ENCODE data around the gene MAD1L1.

The MAD1L1 gene

GRCh38 chr7:2168615-2169311, 64.0 kb downstream of the MAD1L1 start:
- Histone ChIP-seq H4K20me1 (ENCODE audit: insufficient read depth) (no peaks in the 10 kb centered on the region), H3K4me2 (peak overlapping the region; percentile 50; the same call in 1 of the 2 replicates)

DNA sequence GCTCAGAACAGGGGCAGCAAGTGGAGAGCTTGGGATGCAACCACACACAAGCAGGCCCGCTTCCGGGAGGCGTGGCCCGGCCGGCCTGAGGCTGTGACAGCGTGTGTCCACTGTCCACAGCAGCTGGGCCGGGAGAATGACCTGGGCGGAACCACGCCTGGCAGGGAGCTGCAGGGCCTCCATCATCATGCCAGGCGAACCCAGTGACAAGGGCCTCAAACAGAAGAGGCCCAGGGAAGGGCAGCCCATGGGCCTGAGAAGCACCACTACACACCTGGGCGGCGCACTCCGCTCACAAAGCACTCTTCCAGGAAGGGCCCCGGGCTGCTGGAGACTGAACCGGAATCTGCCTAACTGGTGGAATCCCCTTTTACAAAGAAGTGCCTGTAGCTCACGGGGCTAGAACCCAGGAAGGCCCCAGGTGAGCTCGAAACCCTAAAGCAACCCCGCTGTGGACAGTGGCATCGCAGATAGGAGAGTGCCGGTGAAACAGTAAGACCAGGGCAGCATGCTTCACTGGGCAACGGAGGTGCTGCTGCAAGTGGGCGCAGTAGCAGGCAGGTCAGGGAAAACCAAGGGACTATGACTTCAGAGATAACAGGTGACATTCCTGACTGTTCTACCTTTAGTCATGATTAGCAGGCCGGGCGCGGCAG, 66.0 kb downstream of the MAD1L1 start:
- no peak for TF ChIP-seq CTCF (conservative IDR thresholded peaks at IDR 0.05; ENCODE audit: low read depth, low read length)
- no peak overlapping the region for H3K9ac ChIP-seq
- no peak overlapping the region for H3K4me3 ChIP-seq (IDR thresholded peaks at IDR 0.05; ENCODE audit: insufficient read depth, low read depth, low read length)
- H3K27me3 ChIP-seq (ENCODE audit: insufficient read depth, low read depth), result no peaks in the 10 kb centered on the region
- no peaks in the 10 kb centered on the region for H3K79me2 ChIP-seq (ENCODE audit: insufficient read depth, low read depth)
- no peak overlapping the region for H3K27ac ChIP-seq
- no peaks in the 10 kb centered on the region for H3K36me3 ChIP-seq (ENCODE audit: insufficient read depth)
- H3K4me2 ChIP-seq, result no peak overlapping the region
- H4K20me1 ChIP-seq (ENCODE audit: insufficient read depth), result no peaks in the 10 kb centered on the region
- peaks cover 38% of the 10 kb centered on the region for H3K4me1 ChIP-seq (ENCODE audit: low read depth, poor library complexity, severe bottlenecking)
- H2AFZ ChIP-seq (ENCODE audit: low read depth), result no peak overlapping the region

More at GRCh38 chr7:2168615-2169311, 64.0 kb downstream of the MAD1L1 start:
- Histone ChIP-seq H3K79me2 (ENCODE audit: insufficient read depth, low read depth) (no peaks in the 10 kb centered on the region), H3K4me1 (ENCODE audit: low read depth, poor library complexity, severe bottlenecking) (peaks cover 36% of the 10 kb centered on the region), H3K36me3 (ENCODE audit: insufficient read depth) (no peaks in the 10 kb centered on the region), H2AFZ (ENCODE audit: low read depth) (no peak overlapping the region), H3K27me3 (ENCODE audit: insufficient read depth, low read depth) (no peaks in the 10 kb centered on the region), H3K4me3 (IDR thresholded peaks at IDR 0.05; ENCODE audit: insufficient read depth, low read depth, low read length) (no peak overlapping the region), H3K9ac (no peak overlapping the region; the same call in 1 of the 2 replicates), H3K27ac (peak overlapping the region; percentile 73)
- TF ChIP-seq CTCF (conservative IDR thresholded peaks at IDR 0.05; ENCODE audit: low read depth, low read length), result no peak

GRCh38 chr7:2165610-2166594, 66.8 kb downstream of the MAD1L1 start:
- Histone ChIP-seq H3K27ac (no peak overlapping the region), H2AFZ (ENCODE audit: low read depth) (no peak overlapping the region), H3K79me2 (ENCODE audit: insufficient read depth, low read depth) (no peaks in the 10 kb centered on the region), H3K9ac (no peak overlapping the region), H3K27me3 (ENCODE audit: insufficient read depth, low read depth) (no peaks in the 10 kb centered on the region), H4K20me1 (ENCODE audit: insufficient read depth) (no peaks in the 10 kb centered on the region), H3K4me3 (IDR thresholded peaks at IDR 0.05; ENCODE audit: insufficient read depth, low read depth, low read length) (no peak overlapping the region), H3K36me3 (ENCODE audit: insufficient read depth) (no peaks in the 10 kb centered on the region), H3K4me2 (no peak overlapping the region), H3K4me1 (ENCODE audit: low read depth, poor library complexity, severe bottlenecking) (peaks cover 38% of the 10 kb centered on the region)
- TF ChIP-seq CTCF (conservative IDR thresholded peaks at IDR 0.05; ENCODE audit: low read depth, low read length), result no peak

DNA sequence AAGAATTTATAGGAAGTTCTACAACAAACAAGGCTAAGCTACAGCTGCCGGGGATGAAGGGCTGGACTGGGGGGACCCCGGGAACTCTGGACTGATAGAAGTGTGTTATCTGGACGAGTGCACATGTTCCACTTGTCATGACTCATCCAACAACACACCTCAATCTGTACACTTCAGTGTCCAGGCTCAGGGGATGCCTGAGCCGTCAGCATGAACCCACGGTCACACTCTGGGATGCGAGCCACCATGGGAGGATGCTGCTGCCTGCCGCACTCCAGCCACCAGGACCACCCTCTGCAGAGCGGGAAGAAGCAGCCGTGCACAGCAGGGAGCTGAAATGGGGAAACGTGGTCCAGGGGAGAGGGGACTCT, 67.5 kb downstream of the MAD1L1 start:
- Histone ChIP-seq H3K79me2 (ENCODE audit: insufficient read depth, low read depth) (no peaks in the 10 kb centered on the region), H4K20me1 (ENCODE audit: insufficient read depth) (no peaks in the 10 kb centered on the region), H3K4me3 (IDR thresholded peaks at IDR 0.05; ENCODE audit: insufficient read depth, low read depth, low read length) (no peak overlapping the region), H3K9ac (no peak overlapping the region), H3K27me3 (ENCODE audit: insufficient read depth, low read depth) (no peaks in the 10 kb centered on the region), H3K4me2 (no peak overlapping the region), H3K27ac (no peak overlapping the region), H3K36me3 (ENCODE audit: insufficient read depth) (no peaks in the 10 kb centered on the region), H3K4me1 (ENCODE audit: low read depth, poor library complexity, severe bottlenecking) (peaks cover 43% of the 10 kb centered on the region), H2AFZ (ENCODE audit: low read depth) (no peak overlapping the region)
- no peak for TF ChIP-seq CTCF (conservative IDR thresholded peaks at IDR 0.05; ENCODE audit: low read depth, low read length)
